ENCODE data around the gene TKTL1. TPM values are rescaled to one million over a fixed set of nuclear protein-coding genes. Genes with fewer than 3 reads are reported as not detected.

Gene TKTL1
- total and polyA plus RNA-seq, 2 of the 8 experiments (the other 6 are each of a cell fraction or from before 2014, with no cell fraction given), result 0.05 TPM; not detected in 1

DNA sequence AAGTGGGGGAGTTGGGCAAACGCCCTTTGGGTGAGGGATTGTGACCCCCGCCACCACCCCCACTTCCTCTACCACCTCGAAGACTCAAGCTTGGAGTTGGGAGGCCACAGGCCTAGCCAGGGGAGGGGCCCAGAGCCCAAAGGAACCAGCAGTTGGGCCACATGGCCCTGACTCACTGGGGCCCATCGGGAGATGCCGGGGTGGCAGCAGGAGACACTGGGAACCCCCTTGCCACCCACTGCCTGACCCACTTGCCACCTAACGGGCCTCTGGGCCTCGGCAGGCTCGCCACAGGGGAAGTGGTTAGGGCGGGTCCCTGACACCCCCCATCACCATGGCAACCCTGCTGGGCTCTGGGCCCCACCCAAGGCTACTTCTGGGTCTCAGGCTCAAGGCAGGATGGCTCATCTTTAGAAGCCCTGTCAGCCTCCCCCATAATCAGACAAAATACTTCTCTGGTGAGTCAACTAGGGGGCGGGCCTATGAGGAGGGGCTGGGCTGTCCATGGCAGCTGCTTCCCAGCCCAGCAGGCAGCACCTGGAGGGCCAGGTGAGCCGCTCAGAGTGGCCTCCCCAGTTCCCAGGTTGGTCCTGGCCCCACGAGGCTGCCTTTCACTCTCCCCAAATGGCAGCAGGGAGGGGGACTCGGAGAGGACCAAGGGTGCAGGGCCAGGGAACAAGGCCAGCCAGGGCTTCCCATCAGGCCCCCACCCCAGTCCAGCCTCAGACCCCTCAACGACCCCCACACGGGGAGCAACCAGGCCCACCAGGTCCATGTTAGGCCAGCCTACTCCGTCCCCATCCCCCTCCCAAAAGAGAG is 73.2 kb downstream of the TKTL1 start (continued):
- peak; percentile 54 for TF ChIP-seq POLR2AphosphoS5 (IDR thresholded peaks at IDR 0.05; ENCODE audit: low read depth, low read length)
